OCI-LY7 (cell line): Measurements from ENCODE around the gene SFXN5. TPM values are rescaled to one million over a fixed set of nuclear protein-coding genes. Genes with fewer than 3 reads are reported as not detected.

ENCODE experiments used
- BruUV-seq: library from RNA; stranded (reverse); fragments of 400-500 nt; replicated peaks from 2 replicates; lab custom pipeline; 2021; lab: Mats Ljungman, UMichigan
- CTCF ChIA-PET: fragments of 300-600 bp; sonication (Branson Sonifier 250); formaldehyde crosslinking; loops from one replicate; lab custom pipeline; 2022; ENCODE audit warnings: antibody characterized with exemption; ENCODE audit not compliant: unreplicated experiment; lab: Charles Lee
- POLR2A ChIA-PET: fragments of 300-600 bp; sonication (Branson Sonifier 250); formaldehyde crosslinking; loops from one replicate; lab custom pipeline; 2022; ENCODE audit warnings: antibody characterized with exemption; lab: Charles Lee
- DNase-seq: peaks from one replicate; pipeline ENCODE4 v3.0.0-alpha.2; 2015; ENCODE audit warnings: low spot score
- H2AFZ ChIP-seq: fragments of 200-600 bp; sonication (generic), shearing (Covaris generic); 2 replicates; pipeline ENCODE4 v1.6.1; 2014; ENCODE audit warnings: mild to moderate bottlenecking, antibody characterized with exemption, low read length, moderate library complexity
- H3K27ac ChIP-seq: fragments of 200-600 bp; sonication (generic); 2 replicates; pipeline ENCODE4 v1.5.1; 2014; ENCODE audit warnings: mixed run types, low read depth, mild to moderate bottlenecking, moderate library complexity, low read length, inconsistent platforms; ENCODE audit not compliant: poor library complexity, severe bottlenecking
- H3K36me3 ChIP-seq: fragments of 200-600 bp; sonication (generic); 2 replicates; pipeline ENCODE4 v1.6.1; 2014; ENCODE audit warnings: mild to moderate bottlenecking, antibody characterized with exemption, low read length, moderate library complexity, mixed read lengths; ENCODE audit not compliant: insufficient read depth
- H3K4me1 ChIP-seq: fragments of 200-600 bp; sonication (generic); 2 replicates; pipeline ENCODE4 v1.5.1; 2014; ENCODE audit warnings: mild to moderate bottlenecking, low read length; ENCODE audit not compliant: insufficient read depth, poor library complexity, severe bottlenecking
- H3K4me2 ChIP-seq: fragments of 200-600 bp; sonication (generic); 2 replicates; pipeline ENCODE4 v1.6.1; 2014; ENCODE audit warnings: mild to moderate bottlenecking, low read length
- H3K4me3 ChIP-seq: fragments of 200-600 bp; sonication (generic); 2 replicates; pipeline ENCODE4 v1.5.1; 2014; ENCODE audit warnings: mild to moderate bottlenecking, low read depth, low read length; ENCODE audit not compliant: poor library complexity, severe bottlenecking
- H3K79me2 ChIP-seq: fragments of 200-600 bp; sonication (generic); 2 replicates; pipeline ENCODE4 v1.6.1; 2016; ENCODE audit warnings: low read depth, mild to moderate bottlenecking, low read length, moderate library complexity, mixed read lengths; ENCODE audit not compliant: insufficient read depth
- H3K9me2 ChIP-seq: fragments of 200-600 bp; sonication (generic); 2 replicates; pipeline ENCODE4 v1.6.1; 2016; ENCODE audit warnings: mild to moderate bottlenecking, low read length, mixed read lengths; ENCODE audit not compliant: insufficient read depth
- H3K9me3 ChIP-seq: fragments of 200-600 bp; sonication (generic); 2 replicates; pipeline ENCODE4 v1.6.1; 2014; ENCODE audit warnings: mild to moderate bottlenecking, mixed run types, low read length, mixed read lengths
- H4K20me1 ChIP-seq: fragments of 200-600 bp; sonication (generic); 2 replicates; pipeline ENCODE4 v1.6.1; 2014; ENCODE audit warnings: mild to moderate bottlenecking, antibody characterized with exemption, low read length, moderate library complexity, mixed read lengths; ENCODE audit not compliant: insufficient read depth
- CTCF ChIP-seq: fragments of 200-600 bp; sonication (generic); conservative IDR thresholded peaks from 2 replicates; pipeline ENCODE4 v1.5.1; 2014; ENCODE audit warnings: mild to moderate bottlenecking, antibody characterized with exemption, low read length, moderate library complexity, mixed read lengths
- EZH2phosphoT487 ChIP-seq: fragments of 200-600 bp; sonication (generic); IDR thresholded peaks from 2 replicates; pipeline ENCODE4 v1.6.1; 2018; ENCODE audit warnings: low read depth, borderline replicate concordance, mild to moderate bottlenecking, mixed run types, antibody characterized with exemption, low read length, moderate library complexity, mixed read lengths
- intact Hi-C: fragments of 100-400 bp; cut with micrococcal nuclease; formaldehyde crosslinking; loops from one replicate; pipeline ENCODE4 v1.10.0; 2022; ENCODE audit not compliant: unreplicated experiment
- total RNA-seq, 2 experiments: library from RNA; depleted of rRNA in 1 of 2; stranded (reverse); fragments of >200 nt in 1 of 2; shearing (Covaris generic) in 1 of 2; gene quantifications; 2 replicates each; pipeline ENCODE4 v1.2.3, GENCODE V29; 2014 to 2022

SFXN5 gene
- total RNA-seq, 2 experiments from 2014 or later = 4.5 to 10.5 TPM

GRCh38 chr2:72996117-72996502, 75.4 kb downstream of the SFXN5 start:
- no peaks in the 10 kb centered on the region for H3K79me2 ChIP-seq
- CTCF ChIA-PET = no interaction called here
- DNase-seq = no peak
- no peak overlapping the region for H3K4me2 ChIP-seq
- H3K27ac ChIP-seq = no peak overlapping the region
- POLR2A ChIA-PET = no interaction called here
- intact Hi-C loops = no loop called here
- no TSS peak for BruUV-seq
- no peaks in the 10 kb centered on the region for H3K9me2 ChIP-seq
- no peaks in the 10 kb centered on the region for H4K20me1 ChIP-seq
- H3K36me3 ChIP-seq = no peaks in the 10 kb centered on the region
- TF ChIP-seq CTCF = no peak
- TF ChIP-seq EZH2phosphoT487 = no peak
- H3K9me3 ChIP-seq = no peaks in the 10 kb centered on the region
- H2AFZ ChIP-seq = no peak overlapping the region
- no peaks in the 10 kb centered on the region for H3K4me1 ChIP-seq
- no peak overlapping the region for H3K4me3 ChIP-seq

GRCh38 chr2:72995430-72996116, 75.9 kb downstream of the SFXN5 start:
- no TSS peak for BruUV-seq
- TF ChIP-seq EZH2phosphoT487 = no peak
- ChIA-PET CTCF (no interaction called here), POLR2A (no interaction called here)
- no peak overlapping the region for H3K4me2 ChIP-seq
- no peaks in the 10 kb centered on the region for H4K20me1 ChIP-seq
- H3K9me2 ChIP-seq = no peaks in the 10 kb centered on the region
- H3K4me3 ChIP-seq = no peak overlapping the region
- no peaks in the 10 kb centered on the region for H3K36me3 ChIP-seq
- intact Hi-C loops = no loop called here
- H3K4me1 ChIP-seq = no peaks in the 10 kb centered on the region
- H3K27ac ChIP-seq = no peak overlapping the region
- no peaks in the 10 kb centered on the region for H3K9me3 ChIP-seq
- H2AFZ ChIP-seq = no peak overlapping the region
- no peaks in the 10 kb centered on the region for H3K79me2 ChIP-seq
- DNase-seq = no peak

DNA sequence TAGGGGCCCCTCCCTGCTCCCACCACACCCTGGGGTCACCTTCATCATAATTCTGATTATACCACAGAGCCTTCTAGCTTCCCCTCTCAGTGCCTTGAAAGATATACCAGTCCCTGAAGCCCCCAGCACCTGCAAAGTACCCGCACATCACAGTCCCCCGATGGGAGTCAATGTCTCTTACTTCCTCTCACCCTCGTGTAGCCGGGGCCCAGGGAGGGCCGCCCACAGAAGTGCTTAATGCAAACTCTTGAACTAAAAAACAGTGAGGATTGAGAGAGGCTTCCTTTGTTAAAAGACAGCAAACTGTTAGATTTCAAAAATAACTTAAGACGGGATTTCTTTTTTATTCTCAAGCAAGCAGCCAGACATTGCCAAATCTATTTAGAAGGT, 76.5 kb downstream of the SFXN5 start:
- ChIA-PET POLR2A (no interaction called here), CTCF (no interaction called here)
- no peak for DNase-seq
- Histone ChIP-seq H3K36me3 (no peaks in the 10 kb centered on the region), H3K4me2 (no peak overlapping the region), H3K4me1 (no peaks in the 10 kb centered on the region), H3K79me2 (no peaks in the 10 kb centered on the region), H3K4me3 (no peak overlapping the region), H3K9me2 (no peaks in the 10 kb centered on the region), H2AFZ (no peak overlapping the region), H3K27ac (no peak overlapping the region), H3K9me3 (no peaks in the 10 kb centered on the region), H4K20me1 (no peaks in the 10 kb centered on the region)
- TF ChIP-seq EZH2phosphoT487 = no peak
- no peak for TF ChIP-seq CTCF
- intact Hi-C loops = no loop called here
- no TSS peak for BruUV-seq
